ENCODE measurements around the gene APBB1IP.

DNA sequence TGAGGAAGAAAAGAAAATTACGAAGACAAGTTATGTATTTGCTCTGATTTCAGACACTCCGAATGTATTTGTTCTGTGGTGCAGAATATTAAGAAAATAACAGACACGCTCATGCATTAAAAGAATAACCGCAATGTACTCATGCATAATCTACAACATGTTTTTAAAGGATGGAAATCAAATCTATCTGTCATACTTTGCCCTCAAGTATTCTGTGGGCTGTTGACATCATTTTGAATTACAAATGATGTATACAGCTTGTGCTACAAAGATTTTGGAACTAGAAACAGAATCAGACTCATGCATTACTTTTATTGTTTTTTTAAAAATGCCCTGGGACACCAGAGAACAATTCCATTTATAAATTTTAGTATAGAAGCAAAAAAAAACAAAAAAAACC is 69.9 kb downstream of the APBB1IP start:
- TF ChIP-seq, protein P1, sequence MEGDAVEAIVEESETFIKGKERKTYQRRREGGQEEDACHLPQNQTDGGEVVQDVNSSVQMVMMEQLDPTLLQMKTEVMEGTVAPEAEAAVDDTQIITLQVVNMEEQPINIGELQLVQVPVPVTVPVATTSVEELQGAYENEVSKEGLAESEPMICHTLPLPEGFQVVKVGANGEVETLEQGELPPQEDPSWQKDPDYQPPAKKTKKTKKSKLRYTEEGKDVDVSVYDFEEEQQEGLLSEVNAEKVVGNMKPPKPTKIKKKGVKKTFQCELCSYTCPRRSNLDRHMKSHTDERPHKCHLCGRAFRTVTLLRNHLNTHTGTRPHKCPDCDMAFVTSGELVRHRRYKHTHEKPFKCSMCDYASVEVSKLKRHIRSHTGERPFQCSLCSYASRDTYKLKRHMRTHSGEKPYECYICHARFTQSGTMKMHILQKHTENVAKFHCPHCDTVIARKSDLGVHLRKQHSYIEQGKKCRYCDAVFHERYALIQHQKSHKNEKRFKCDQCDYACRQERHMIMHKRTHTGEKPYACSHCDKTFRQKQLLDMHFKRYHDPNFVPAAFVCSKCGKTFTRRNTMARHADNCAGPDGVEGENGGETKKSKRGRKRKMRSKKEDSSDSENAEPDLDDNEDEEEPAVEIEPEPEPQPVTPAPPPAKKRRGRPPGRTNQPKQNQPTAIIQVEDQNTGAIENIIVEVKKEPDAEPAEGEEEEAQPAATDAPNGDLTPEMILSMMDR (IDR thresholded peaks at IDR 0.05) = no peak
- TF ChIP-seq POLR2A (IDR thresholded peaks at IDR 0.05) = no peak
